Osteocyte (in vitro differentiated cells): ENCODE measurements around the gene KIAA0586. TPM values are rescaled to one million over a fixed set of nuclear protein-coding genes. Genes with fewer than 3 reads are reported as not detected.
"Not testable (repeated sequence)": the region's sequence is repeated elsewhere in the genome, so short reads cannot be mapped to it uniquely, and the experiment has no call there.

Source experiments
- DNase-seq: peaks from one replicate; pipeline ENCODE4 v3.0.0; 2021; ENCODE audit warnings: mixed read lengths; ENCODE audit not compliant: unreplicated experiment; ENCODE audit errors: extremely low spot score
- H3K27ac Mint-ChIP-seq: one replicate; pipeline ENCODE4 v1.8.0; 2021; ENCODE audit warnings: mild to moderate bottlenecking, mixed read lengths; ENCODE audit not compliant: unreplicated experiment
- H3K27me3 Mint-ChIP-seq: one replicate; pipeline ENCODE4 v1.8.0; 2021; ENCODE audit warnings: mixed read lengths; ENCODE audit not compliant: unreplicated experiment
- H3K36me3 Mint-ChIP-seq: one replicate; pipeline ENCODE4 v1.8.0; 2021; ENCODE audit warnings: mixed read lengths; ENCODE audit not compliant: unreplicated experiment
- H3K4me1 Mint-ChIP-seq: one replicate; pipeline ENCODE4 v1.8.0; 2021; ENCODE audit warnings: mixed read lengths; ENCODE audit not compliant: unreplicated experiment
- H3K4me3 Mint-ChIP-seq: one replicate; pipeline ENCODE4 v1.8.0; 2021; ENCODE audit warnings: mild to moderate bottlenecking, moderate library complexity, mixed read lengths; ENCODE audit not compliant: unreplicated experiment
- H3K9me3 Mint-ChIP-seq: one replicate; pipeline ENCODE4 v1.8.0; 2021; ENCODE audit warnings: mixed read lengths; ENCODE audit not compliant: unreplicated experiment
- total RNA-seq: library from RNA; stranded (reverse); gene quantifications from 2 replicates; pipeline ENCODE4 v1.2.1, GENCODE V29; 2021
- TF ChIP-seq, protein P1 (sequence below): fragments of 200-600 bp; sonication (generic); IDR thresholded peaks from 2 replicates; pipeline ENCODE4 v1.5.0; 2021; ENCODE audit warnings: antibody characterized with exemption, mild to moderate bottlenecking, moderate library complexity

The KIAA0586 gene
- total RNA-seq, 1 donor from 2014 or later, result 19.0 TPM

GRCh38 chr14:58571769-58572472 lies 144.4 kb downstream of the KIAA0586 start:
- Mint-ChIP-seq H3K4me3 (no peak overlapping the region), H3K27ac (peak overlapping the region; percentile 28), H3K27me3 (no peaks in the 10 kb centered on the region), H3K4me1 (peaks cover 10% of the 10 kb centered on the region), H3K9me3 (no peaks in the 10 kb centered on the region), H3K36me3 (no peaks in the 10 kb centered on the region)
- no peak for DNase-seq
- TF ChIP-seq, protein P1, sequence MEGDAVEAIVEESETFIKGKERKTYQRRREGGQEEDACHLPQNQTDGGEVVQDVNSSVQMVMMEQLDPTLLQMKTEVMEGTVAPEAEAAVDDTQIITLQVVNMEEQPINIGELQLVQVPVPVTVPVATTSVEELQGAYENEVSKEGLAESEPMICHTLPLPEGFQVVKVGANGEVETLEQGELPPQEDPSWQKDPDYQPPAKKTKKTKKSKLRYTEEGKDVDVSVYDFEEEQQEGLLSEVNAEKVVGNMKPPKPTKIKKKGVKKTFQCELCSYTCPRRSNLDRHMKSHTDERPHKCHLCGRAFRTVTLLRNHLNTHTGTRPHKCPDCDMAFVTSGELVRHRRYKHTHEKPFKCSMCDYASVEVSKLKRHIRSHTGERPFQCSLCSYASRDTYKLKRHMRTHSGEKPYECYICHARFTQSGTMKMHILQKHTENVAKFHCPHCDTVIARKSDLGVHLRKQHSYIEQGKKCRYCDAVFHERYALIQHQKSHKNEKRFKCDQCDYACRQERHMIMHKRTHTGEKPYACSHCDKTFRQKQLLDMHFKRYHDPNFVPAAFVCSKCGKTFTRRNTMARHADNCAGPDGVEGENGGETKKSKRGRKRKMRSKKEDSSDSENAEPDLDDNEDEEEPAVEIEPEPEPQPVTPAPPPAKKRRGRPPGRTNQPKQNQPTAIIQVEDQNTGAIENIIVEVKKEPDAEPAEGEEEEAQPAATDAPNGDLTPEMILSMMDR, result no peak

- no peak overlapping the region for H3K27ac Mint-ChIP-seq
- H3K4me3 Mint-ChIP-seq, result no peak overlapping the region
- no peaks in the 10 kb centered on the region for H3K27me3 Mint-ChIP-seq
- no peaks in the 10 kb centered on the region for H3K9me3 Mint-ChIP-seq
- TF ChIP-seq, protein P1, result no peak
- H3K4me1 Mint-ChIP-seq, result peaks cover 10% of the 10 kb centered on the region
- no peaks in the 10 kb centered on the region for H3K36me3 Mint-ChIP-seq
- no peak for DNase-seq
These were observed 144.9 kb downstream of the KIAA0586 start for GRCh38 chr14:58572473-58572853.

GRCh38 chr14:58572863-58573262 lies 145.3 kb downstream of the KIAA0586 start:
- Mint-ChIP-seq H3K36me3 (no peaks in the 10 kb centered on the region), H3K4me3 (no peak overlapping the region), H3K27ac (no peak overlapping the region), H3K9me3 (no peaks in the 10 kb centered on the region), H3K4me1 (peaks cover 10% of the 10 kb centered on the region), H3K27me3 (no peaks in the 10 kb centered on the region)
- DNase-seq, result no peak
- TF ChIP-seq, protein P1, result no peak

DNA sequence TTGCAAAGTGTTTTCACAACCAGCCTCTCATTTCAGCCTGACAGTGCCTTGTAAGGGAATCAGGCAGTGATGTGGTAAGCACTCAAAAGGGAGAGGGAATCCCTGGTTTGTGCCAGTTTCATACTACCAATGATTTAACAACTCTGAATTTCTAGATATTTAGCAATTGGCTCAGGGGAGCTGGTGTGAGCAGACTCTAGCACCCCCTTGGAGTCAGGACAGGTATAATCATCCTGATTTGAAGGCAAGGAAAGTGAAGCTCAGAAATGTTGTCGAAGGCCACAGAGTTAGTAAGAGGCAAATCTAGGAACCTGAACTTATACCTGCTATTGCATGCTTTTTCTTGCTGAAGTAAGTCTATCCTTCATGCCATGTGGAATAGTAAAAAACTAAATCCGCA lies 147.1 kb downstream of the KIAA0586 start:
- H3K36me3 Mint-ChIP-seq, result no peaks in the 10 kb centered on the region
- H3K4me3 Mint-ChIP-seq, result no peak overlapping the region
- DNase-seq, result no peak
- H3K27ac Mint-ChIP-seq, result no peak overlapping the region
- H3K4me1 Mint-ChIP-seq, result peaks cover 10% of the 10 kb centered on the region
- H3K9me3 Mint-ChIP-seq, result no peaks in the 10 kb centered on the region
- TF ChIP-seq, protein P1, result peak; percentile 19
- no peaks in the 10 kb centered on the region for H3K27me3 Mint-ChIP-seq

GRCh38 chr14:58575956-58576355 lies 148.4 kb downstream of the KIAA0586 start:
- Mint-ChIP-seq H3K27ac (no peak overlapping the region), H3K4me3 (no peak overlapping the region), H3K4me1 (peaks cover 10% of the 10 kb centered on the region), H3K9me3 (no peaks in the 10 kb centered on the region), H3K36me3 (no peaks in the 10 kb centered on the region), H3K27me3 (no peaks in the 10 kb centered on the region)
- TF ChIP-seq, protein P1, result no peak
- no peak for DNase-seq

DNA sequence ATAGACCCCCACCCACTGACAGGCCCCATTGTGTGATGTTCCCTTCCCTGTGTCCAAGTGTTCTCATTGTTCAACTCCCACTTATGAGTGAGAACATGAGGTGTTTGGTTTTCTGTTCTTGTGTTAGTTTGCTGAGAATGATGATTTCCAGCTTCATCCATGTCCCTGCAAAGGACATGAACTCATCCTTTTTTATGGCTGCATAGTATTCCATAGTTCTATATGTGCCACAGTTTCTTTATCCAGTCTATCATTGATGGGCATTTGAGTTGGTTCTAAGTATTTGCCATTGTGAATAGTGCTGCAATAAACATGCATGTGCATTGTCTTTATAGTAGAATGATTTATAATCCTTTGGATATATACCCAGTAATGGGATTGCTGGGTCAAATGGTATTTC lies 152.5 kb downstream of the KIAA0586 start:
- H3K4me1 Mint-ChIP-seq, H3K27ac Mint-ChIP-seq, H3K36me3 Mint-ChIP-seq, H3K27me3 Mint-ChIP-seq, H3K4me3 Mint-ChIP-seq, DNase-seq: not testable (repeated sequence)
- H3K9me3 Mint-ChIP-seq, result peaks cover 14% of the 10 kb centered on the region

DNA sequence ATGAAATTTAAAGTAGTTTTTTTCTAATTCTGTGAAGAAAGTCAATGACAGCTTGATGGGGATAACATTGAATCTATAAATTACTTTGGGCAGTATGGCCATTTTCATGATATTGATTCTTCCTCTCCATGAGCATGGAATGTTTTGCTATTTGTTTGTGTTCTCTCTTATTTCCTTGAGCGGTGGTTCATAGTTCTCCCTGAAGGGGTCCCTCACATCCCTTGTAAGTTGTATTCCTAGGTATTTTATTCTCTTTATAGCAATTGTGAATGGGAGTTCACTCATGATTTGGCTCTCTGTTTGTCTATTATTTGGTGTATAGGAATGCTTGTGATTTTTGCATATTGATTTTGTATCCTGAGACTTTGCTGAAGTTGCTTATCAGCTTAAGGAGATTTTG lies 153.9 kb downstream of the KIAA0586 start:
- H3K4me3 Mint-ChIP-seq, H3K27ac Mint-ChIP-seq, H3K27me3 Mint-ChIP-seq, H3K36me3 Mint-ChIP-seq, DNase-seq, H3K4me1 Mint-ChIP-seq: not testable (repeated sequence)
- peaks cover 14% of the 10 kb centered on the region for H3K9me3 Mint-ChIP-seq
